H1 (cell line): ENCODE data around the gene IRF3. TPM values are rescaled to one million over a fixed set of nuclear protein-coding genes. Genes with fewer than 3 reads are reported as not detected.

Experiments used
- CTCF ChIA-PET: fragments of 300-600 bp; sonication (Branson Sonifier 250); formaldehyde crosslinking; loops from one replicate; lab custom pipeline; 2021; ENCODE audit not compliant: partially characterized antibody; lab: Charles Lee
- POLR2A ChIA-PET: fragments of 300-600 bp; sonication (Branson Sonifier 250); formaldehyde crosslinking; loops from one replicate; lab custom pipeline; 2021; ENCODE audit warnings: inconsistent platforms; ENCODE audit not compliant: partially characterized antibody; lab: Charles Lee
- DNase-seq, 2 experiments: peaks; one replicate each; pipeline versions ENCODE4 v3.0.0 to v3.0.0-alpha.2; 2010 to 2022; ENCODE audit warnings: low spot score in 2 of 2, low read depth in 1 of 2, mixed read lengths in 1 of 2
- FAIRE-seq: peaks from 2 replicates; lab custom pipeline; 2011; peaks lifted over from hg19 to GRCh38; lab: Jason Lieb, UNC
- H2AFZ ChIP-seq: 2 replicates; pipeline ENCODE4 v1.8.1; 2012; ENCODE audit warnings: low read length, inconsistent platforms
- H2AK5ac ChIP-seq: 2 replicates; pipeline ENCODE4 v1.6.1; 2013; ENCODE audit warnings: low read depth, low read length
- H2BK120ac ChIP-seq: replicated peaks from 2 replicates; pipeline ENCODE3; 2013; ENCODE audit warnings: low read depth, low read length, inconsistent platforms
- H2BK12ac ChIP-seq: 2 replicates; pipeline ENCODE4 v1.6.1; 2013; ENCODE audit warnings: low read depth, low read length
- H2BK15ac ChIP-seq: 2 replicates; pipeline ENCODE4 v1.6.1; 2013; ENCODE audit warnings: low read length
- H2BK20ac ChIP-seq: 2 replicates; pipeline ENCODE4 v1.6.1; 2013; ENCODE audit warnings: low read length
- H2BK5ac ChIP-seq: 2 replicates; pipeline ENCODE4 v1.6.1; 2013; ENCODE audit warnings: low read depth, low read length
- H3K14ac ChIP-seq: 2 replicates; pipeline ENCODE4 v1.6.1; 2013; ENCODE audit warnings: inconsistent platforms; ENCODE audit not compliant: insufficient read length
- H3K18ac ChIP-seq: 2 replicates; pipeline ENCODE4 v1.6.1; 2013; ENCODE audit warnings: low read length; ENCODE audit errors: extremely low read depth
- H3K23ac ChIP-seq: 2 replicates; pipeline ENCODE4 v1.6.1; 2013; ENCODE audit warnings: inconsistent platforms; ENCODE audit not compliant: insufficient read length
- H3K23me2 ChIP-seq: 2 replicates; pipeline ENCODE4 v1.6.1; 2013; ENCODE audit warnings: low read depth, low read length
- H3K27ac ChIP-seq: 2 replicates; pipeline ENCODE4 v1.6.1; 2011; ENCODE audit warnings: low read depth, low read length, inconsistent platforms
- H3K27me3 ChIP-seq, 4 experiments: replicated peaks in 1 of 4; 1 replicate in 1 of 4; 2 replicates in 3 of 4; pipeline versions ENCODE4 v1.6.1 to v1.8.1; 2011 to 2013; ENCODE audit warnings: low read length in 3 of 4, mild to moderate bottlenecking in 3 of 4, inconsistent platforms in 2 of 4, mixed read lengths in 2 of 4, moderate library complexity in 1 of 4; ENCODE audit not compliant: control insufficient read depth in 3 of 4, insufficient read depth in 3 of 4; ENCODE audit errors: extremely low read depth in 1 of 4
- H3K36me3 ChIP-seq, 4 experiments: 2 replicates each; pipeline versions ENCODE4 v1.6.1 to v1.8.1; 2011 to 2013; ENCODE audit warnings: mild to moderate bottlenecking in 4 of 4, low read length in 3 of 4, moderate library complexity in 2 of 4, control low read depth in 1 of 4, inconsistent platforms in 1 of 4; ENCODE audit not compliant: insufficient read depth in 4 of 4, control insufficient read depth in 2 of 4
- H3K4ac ChIP-seq: replicated peaks from 2 replicates; pipeline ENCODE3; 2013; ENCODE audit warnings: low read length, low read depth, mixed read lengths, inconsistent platforms; ENCODE audit not compliant: insufficient read length
- H3K4me1 ChIP-seq, 4 experiments: replicated peaks in 1 of 4; 1 replicate in 1 of 4; 2 replicates in 3 of 4; pipeline versions ENCODE4 v1.6.1 to v1.8.1; 2011 to 2013; ENCODE audit warnings: low read length in 3 of 4, inconsistent platforms in 2 of 4, mixed read lengths in 1 of 4; ENCODE audit not compliant: insufficient read depth in 4 of 4, control insufficient read depth in 3 of 4
- H3K4me2 ChIP-seq, 2 experiments: 2 replicates each; pipeline versions ENCODE4 v1.6.1 to v1.8.1; 2011 to 2013; ENCODE audit warnings: low read depth in 2 of 2, low read length in 2 of 2, control low read depth in 1 of 2, inconsistent platforms in 1 of 2, mild to moderate bottlenecking in 1 of 2; ENCODE audit not compliant: insufficient read depth in 1 of 2
- H3K4me3 ChIP-seq, 4 experiments: fragments of 200-600, 300-600 bp in 1 of 4; sonication (generic), shearing (Covaris generic), sonication (Bioruptor Twin) in 1 of 4; 2 replicates each; pipeline versions ENCODE4 v1.5.1 to v1.8.1; 2011 to 2016; ENCODE audit warnings: low read length in 4 of 4, low read depth in 3 of 4, control low read depth in 2 of 4, inconsistent platforms in 2 of 4, mild to moderate bottlenecking in 2 of 4, mixed read lengths in 1 of 4, moderate library complexity in 1 of 4; ENCODE audit not compliant: insufficient read depth in 2 of 4; ENCODE audit errors: extremely low read depth in 1 of 4
- H3K56ac ChIP-seq: replicated peaks from 2 replicates; pipeline ENCODE3; 2013; ENCODE audit warnings: low read depth, mild to moderate bottlenecking, mixed read lengths, low read length, inconsistent platforms; ENCODE audit not compliant: insufficient read length
- H3K79me1 ChIP-seq: 2 replicates; pipeline ENCODE4 v1.6.1; 2013; ENCODE audit warnings: low read depth, low read length, control low read depth
- H3K79me2 ChIP-seq, 2 experiments: 2 replicates each; pipeline versions ENCODE4 v1.6.1 to v1.8.1; 2012 to 2013; ENCODE audit warnings: low read length in 2 of 2, mild to moderate bottlenecking in 2 of 2, inconsistent platforms in 1 of 2; ENCODE audit not compliant: insufficient read depth in 2 of 2, control insufficient read depth in 1 of 2
- H3K9ac ChIP-seq, 4 experiments: replicated peaks in 1 of 4; 1 replicate in 1 of 4; 2 replicates in 3 of 4; pipeline versions ENCODE4 v1.6.1 to v1.8.1; 2011 to 2013; ENCODE audit warnings: low read depth in 3 of 4, low read length in 3 of 4, control low read depth in 2 of 4, mild to moderate bottlenecking in 2 of 4, moderate library complexity in 2 of 4, inconsistent platforms in 1 of 4; ENCODE audit errors: extremely low read depth in 1 of 4
- H3K9me3 ChIP-seq, 2 experiments: 2 replicates each; pipeline versions ENCODE4 v1.6.1 to v1.8.1; 2012 to 2013; ENCODE audit warnings: mild to moderate bottlenecking in 2 of 2, moderate library complexity in 2 of 2, control low read depth in 1 of 2, inconsistent platforms in 1 of 2, low read depth in 1 of 2, low read length in 1 of 2, mixed read lengths in 1 of 2; ENCODE audit not compliant: insufficient read depth in 2 of 2
- H4K20me1 ChIP-seq, 2 experiments: replicated peaks in 1 of 2; 2 replicates each; pipeline versions ENCODE3 to v1.8.1; 2011 to 2013; ENCODE audit warnings: inconsistent platforms in 2 of 2, low read length in 2 of 2, mild to moderate bottlenecking in 1 of 2; ENCODE audit not compliant: insufficient read depth in 2 of 2, control insufficient read depth in 1 of 2
- H4K5ac ChIP-seq: 2 replicates; pipeline ENCODE4 v1.6.1; 2013; ENCODE audit warnings: low read length, low read depth, mixed read lengths, inconsistent platforms; ENCODE audit not compliant: insufficient read length
- H4K8ac ChIP-seq: 2 replicates; pipeline ENCODE4 v1.8.0; 2013; ENCODE audit warnings: mild to moderate bottlenecking, moderate library complexity, low read length, inconsistent platforms; ENCODE audit not compliant: insufficient read depth; ENCODE audit errors: extremely low read depth
- H4K91ac ChIP-seq: replicated peaks from 2 replicates; pipeline ENCODE3; 2013; ENCODE audit warnings: low read length, mixed read lengths, inconsistent platforms; ENCODE audit not compliant: insufficient read length
- GABPA ChIP-seq: IDR thresholded peaks from 2 replicates; pipeline ENCODE4 v1.6.1; 2011; ENCODE audit warnings: mild to moderate bottlenecking, low read length, moderate library complexity, borderline replicate concordance; ENCODE audit not compliant: insufficient read depth
- JUN ChIP-seq: IDR thresholded peaks from 2 replicates; pipeline ENCODE4 v1.6.1; 2011; ENCODE audit warnings: low read depth, mild to moderate bottlenecking, improper control_type of control experiment, low read length
- JUND ChIP-seq: IDR thresholded peaks from 2 replicates; pipeline ENCODE4 v1.6.1; 2011; ENCODE audit warnings: mild to moderate bottlenecking, improper control_type of control experiment, low read length
- RFX5 ChIP-seq: IDR thresholded peaks from 2 replicates; pipeline ENCODE4 v1.6.1; 2011; ENCODE audit warnings: low read depth, low read length, improper control_type of control experiment, borderline replicate concordance
- SP4 ChIP-seq: IDR thresholded peaks from 2 replicates; pipeline ENCODE4 v1.6.1; 2012; ENCODE audit warnings: low read length, inconsistent platforms
- WGBS, 2 experiments: shearing (Covaris generic) in 1 of 2; methylation state at CpG; one replicate each; pipeline versions ENCODE4 v1.1.6 to v1.1.7; 2013 to 2015; ENCODE audit warnings: low lambda C conversion rate in 2 of 2, mixed read lengths in 2 of 2, inconsistent platforms in 1 of 2, low coverage in 1 of 2, missing lambda C conversion rate in 1 of 2; ENCODE audit not compliant: insufficient replicate concordance in 2 of 2, insufficient coverage in 1 of 2, insufficient read length in 1 of 2; ENCODE audit errors: extremely low coverage in 1 of 2, missing lambda C conversion rate in 1 of 2; 5-methylcytosine and 5-hydroxymethylcytosine counted together
- polyA plus RNA-seq, 7 experiments: library from polyadenylated mRNA; depleted of rRNA in 3 of 7; stranded (reverse) in 5 of 7; unstranded in 2 of 7; fragments of >200 nt in 5 of 7; fragments of 200-250 nt in 2 of 7; gene quantifications; 1 replicate in 5 of 7; 2 replicates in 1 of 7; 4 replicates in 1 of 7; pipeline versions ENCODE4 v1.2.1 to v1.2.3, GENCODE V29; 2011 to 2013; ENCODE audit warnings: missing spikeins in 2 of 7, mixed read lengths in 2 of 7
- total RNA-seq: library from RNA; stranded (reverse); fragmentation: NEBNext Ultra II Directional; extraction: Animal tissue kit (Norgen Biotek cat#: 25700); gene quantifications from 2 replicates; pipeline ENCODE4 v1.2.1, GENCODE V29; 2021
- TF ChIP-seq, protein P1 (sequence below): IDR thresholded peaks from 2 replicates; pipeline ENCODE4 v1.6.1; 2012; ENCODE audit warnings: inconsistent platforms

IRF3 gene
- total and polyA plus RNA-seq, 2 of the 8 experiments (the other 6 are each of a cell fraction or from before 2014, with no cell fraction given), result 103 to 114 TPM

DNA sequence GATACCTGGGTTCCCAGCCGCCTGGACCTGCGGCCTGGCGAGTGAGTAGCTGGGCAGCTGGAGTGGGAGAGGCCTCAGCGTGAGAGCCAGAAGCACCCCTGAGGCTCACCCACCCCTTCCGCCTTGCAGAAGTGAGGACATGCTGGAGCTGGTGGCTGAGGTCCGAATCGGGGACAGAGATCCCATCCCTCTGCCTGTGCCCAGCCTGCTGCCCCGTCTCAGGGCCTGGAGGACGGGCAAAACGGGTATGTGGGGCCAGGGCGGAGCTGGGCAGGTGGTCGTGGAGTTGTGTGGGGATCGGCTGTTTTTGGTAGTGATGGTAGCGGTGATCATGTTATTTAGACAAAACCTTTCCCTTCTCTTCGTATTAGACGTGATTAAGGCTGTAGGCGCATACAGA is 19.1 kb downstream of the IRF3 start:
- Histone ChIP-seq H2AFZ (no peak overlapping the region), H3K79me2 (peaks cover 10 to 32% of the 10 kb centered on the region in 2 experiments), H4K20me1 (peaks cover 7 to 21% of the 10 kb centered on the region in 2 experiments), H3K27me3 (no peaks in the 10 kb centered on the region), H3K9ac (no peak overlapping the region), H3K4ac (no peak overlapping the region), H4K91ac (no peak overlapping the region), H2AK5ac (no peak overlapping the region), H3K36me3 (peaks cover 6 to 31% (median 21%) of the 10 kb centered on the region in 4 experiments; a peak in 6 of 8 replicates), H4K5ac (no peak overlapping the region), H3K27ac (no peak overlapping the region), H3K79me1 (peaks cover 22% of the 10 kb centered on the region), H3K9me3 (no peaks in the 10 kb centered on the region), H3K18ac (no peak overlapping the region), H2BK20ac (no peak overlapping the region), H3K4me2 (no peak overlapping the region), H4K8ac (no peak overlapping the region), H2BK120ac (no peak overlapping the region), H2BK12ac (no peak overlapping the region), H2BK15ac (no peak overlapping the region), H3K4me3 (no peak overlapping the region), H3K14ac (no peak overlapping the region), H3K56ac (no peak overlapping the region), H3K23me2 (peaks cover under 1% of the 10 kb centered on the region; the same call in 1 of the 2 replicates), H3K4me1 (peaks cover 2 to 7% (median 3%) of the 10 kb centered on the region in 4 experiments; a peak in 5 of 7 replicates), H2BK5ac (no peak overlapping the region), H3K23ac (no peak overlapping the region)
- FAIRE-seq (no peak), DNase-seq (no peak)
- WGBS, 2 experiments, result 93% methylated on average over 17 of the region's 17 CpGs; no CpG with 5 or more reads in 1 of the 2 experiments
- ChIA-PET CTCF (interaction anchor here (0.9 to 1.7 kb wide), 3 partner anchors 26 to 33 kb away, joined by 4 to 8 read pairs (median 4); no protein-coding TSS in a partner anchor), POLR2A (interaction anchor here (1.0 to 50.7 kb wide), 6 partner anchors 13 to 45 kb away, joined by 3 to 840 read pairs (median 20); partner anchors contain the start of genes BCL2L12, IRF3, PRMT1 and PRR12)
- TF ChIP-seq GABPA (no peak), SP4 (no peak), JUND (no peak), JUN (no peak), RFX5 (no peak)
- TF ChIP-seq, protein P1, sequence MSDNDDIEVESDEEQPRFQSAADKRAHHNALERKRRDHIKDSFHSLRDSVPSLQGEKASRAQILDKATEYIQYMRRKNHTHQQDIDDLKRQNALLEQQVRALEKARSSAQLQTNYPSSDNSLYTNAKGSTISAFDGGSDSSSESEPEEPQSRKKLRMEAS, result no peak
